CD4-positive, alpha-beta T cell (primary cell): ENCODE results near the gene TMEM47. TPM values are rescaled to one million over a fixed set of nuclear protein-coding genes. Genes with fewer than 3 reads are reported as not detected.

Experiments
- ATAC-seq: fragments of 200-7000 bp; cut with Tn5 transposase; one replicate; pipeline ENCODE4 v1.10.0; 2022; ENCODE audit warnings: mild to moderate bottlenecking; ENCODE audit not compliant: poor library complexity
- CTCF ChIA-PET: fragments of 350-600 bp; sonication (Branson Sonifier 250); formaldehyde crosslinking; loops from one replicate; lab custom pipeline; 2021; ENCODE audit warnings: antibody characterized with exemption, inconsistent platforms; lab: Charles Lee
- POLR2A ChIA-PET: fragments of 350-600 bp; sonication (Branson Sonifier 250); formaldehyde crosslinking; loops from one replicate; lab custom pipeline; 2021; ENCODE audit warnings: antibody characterized with exemption, inconsistent platforms; lab: Charles Lee
- DNase-seq, 14 experiments: peaks; one replicate each; pipeline ENCODE4 v3.0.0-alpha.2; 2013 to 2020; ENCODE audit warnings: mixed read lengths in 2 of 14
- H3K27ac ChIP-seq, 2 donors: one replicate each; pipeline versions ENCODE4 v1.5.1 to v1.7.0; 2013; ENCODE audit warnings: low read length in 2 of 2, low read depth in 1 of 2, mild to moderate bottlenecking in 1 of 2
- H3K27me3 ChIP-seq, 2 experiments: 1 replicate in 1 of 2; 2 replicates in 1 of 2; pipeline versions ENCODE4 v1.6.1 to v1.7.0; 2013; ENCODE audit warnings: low read length in 2 of 2, control low read depth in 1 of 2, mild to moderate bottlenecking in 1 of 2, moderate library complexity in 1 of 2; ENCODE audit not compliant: insufficient read depth in 2 of 2, control insufficient read depth in 1 of 2
- H3K36me3 ChIP-seq: one replicate; pipeline ENCODE4 v1.6.1; 2013; ENCODE audit warnings: low read length, control low read depth; ENCODE audit not compliant: insufficient read depth
- H3K4me1 ChIP-seq: one replicate; pipeline ENCODE4 v1.6.1; 2013; ENCODE audit warnings: low read length, control low read depth; ENCODE audit not compliant: insufficient read depth
- H3K4me3 ChIP-seq: one replicate; pipeline ENCODE4 v1.5.1; 2013; ENCODE audit warnings: mild to moderate bottlenecking, low read length, moderate library complexity
- H3K9me3 ChIP-seq, 2 experiments: 1 replicate in 1 of 2; 2 replicates in 1 of 2; pipeline versions ENCODE4 v1.6.1 to v1.7.0; 2013; ENCODE audit warnings: low read length in 2 of 2, mild to moderate bottlenecking in 2 of 2, control low read depth in 1 of 2, moderate library complexity in 1 of 2; ENCODE audit not compliant: control insufficient read depth in 1 of 2, insufficient read depth in 1 of 2
- H3K27ac Mint-ChIP-seq: one replicate; pipeline ENCODE4 v1.8.0; 2020; ENCODE audit warnings: mixed read lengths
- H3K27me3 Mint-ChIP-seq: one replicate; pipeline ENCODE4 v1.8.0; 2021; ENCODE audit warnings: mixed read lengths
- H3K36me3 Mint-ChIP-seq: one replicate; pipeline ENCODE4 v1.8.0; 2021; ENCODE audit warnings: low read depth, mixed read lengths
- H3K4me1 Mint-ChIP-seq: one replicate; pipeline ENCODE4 v1.8.0; 2021; ENCODE audit warnings: low read depth, mixed read lengths
- H3K4me3 Mint-ChIP-seq: one replicate; pipeline ENCODE4 v1.8.0; 2020; ENCODE audit warnings: mild to moderate bottlenecking, mixed read lengths
- H3K9me3 Mint-ChIP-seq: one replicate; pipeline ENCODE4 v1.8.0; 2020; ENCODE audit warnings: mixed read lengths
- CTCF ChIP-seq: fragments of 200-600 bp; IDR thresholded peaks from one replicate; pipeline ENCODE4 v1.8.0; 2022; ENCODE audit warnings: antibody characterized with exemption, mild to moderate bottlenecking
- intact Hi-C, 2 experiments: fragments of 100-400 bp; cut with DNase I in 1 of 2; cut with micrococcal nuclease in 1 of 2; formaldehyde crosslinking; loops; one replicate each; pipeline versions ENCODE4 v1.15.1 to v1.9.0; 2023 to 2025; cut with DNase I, micrococcal nuclease
- polyA plus RNA-seq, 2 donors: library from polyadenylated mRNA; unstranded; fragments of 120-200 nt; gene quantifications; one replicate each; pipeline ENCODE4 v1.2.1, GENCODE V29; 2013
- total RNA-seq, 174 experiments: library from RNA in 2 of 174; stranded (reverse) in 2 of 174; gene quantifications; one replicate each; pipeline ENCODE4 v1.2.3 and lab custom pipeline; 2021 to 2026

TMEM47 gene
- total RNA-seq (not detected), total RNA-seq (lab: John Stamatoyannopoulos, UW) (0 to 0.08 (median 0) reads per million in 172 experiments)
- not detected for polyA plus RNA-seq (2013, experiment 1 of 2)
- polyA plus RNA-seq (2013, experiment 2 of 2) = 1.9 TPM

- ChIA-PET CTCF (no interaction called here), POLR2A (no interaction called here)
- DNase-seq (no peak), ATAC-seq (no peak)
- intact Hi-C loops = no loop called here
- H3K9me3 Mint-ChIP-seq = peaks cover 2% of the 10 kb centered on the region
- no peaks in the 10 kb centered on the region for H3K36me3 Mint-ChIP-seq
- peaks cover 6 to 21% of the 10 kb centered on the region in 2 experiments for H3K27me3 ChIP-seq
- peaks cover 14% of the 10 kb centered on the region for H3K27me3 Mint-ChIP-seq
- no peaks in the 10 kb centered on the region for H3K9me3 ChIP-seq
- TF ChIP-seq CTCF = no peak
- no peak within 1 kb of the TSS for H3K4me3 ChIP-seq
- no peak within 1 kb of the TSS for H3K4me3 Mint-ChIP-seq
- H3K4me1 Mint-ChIP-seq = no peaks in the 10 kb centered on the region
- no peaks in the 10 kb centered on the region for H3K4me1 ChIP-seq
- no peaks in the 10 kb centered on the region for H3K36me3 ChIP-seq
- H3K27ac Mint-ChIP-seq = no peak within 1 kb of the TSS
- H3K27ac ChIP-seq = no peak within 1 kb of the TSS
Observed at GRCh38 chrX:34656842-34657725, at the start of gene TMEM47. Gene TMEM47 (minus strand): TSS chrX:34657285. CDS start chrX:34657029, 256 bp downstream.

GRCh38 chrX:34687095-34687494 lies 30.0 kb upstream of the TMEM47 start:
- Histone ChIP-seq H3K27me3 (no peaks in the 10 kb centered on the region), H3K9me3 (peaks cover 0 to 6% of the 10 kb centered on the region in 2 experiments), H3K27ac (no peak overlapping the region), H3K4me3 (no peak overlapping the region), H3K36me3 (no peaks in the 10 kb centered on the region), H3K4me1 (no peaks in the 10 kb centered on the region)
- no peaks in the 10 kb centered on the region for H3K27me3 Mint-ChIP-seq
- POLR2A ChIA-PET = no interaction called here
- peaks cover 3% of the 10 kb centered on the region for H3K9me3 Mint-ChIP-seq
- DNase-seq (no peak), ATAC-seq (no peak)
- no peak for TF ChIP-seq CTCF
- H3K4me1 Mint-ChIP-seq = no peaks in the 10 kb centered on the region
- CTCF ChIA-PET = no interaction called here
- H3K27ac Mint-ChIP-seq = no peak overlapping the region
- intact Hi-C loops = no loop called here
- no peak overlapping the region for H3K4me3 Mint-ChIP-seq
- H3K36me3 Mint-ChIP-seq = no peaks in the 10 kb centered on the region

GRCh38 chrX:34659575-34659974 lies 2.5 kb upstream of the TMEM47 start:
- DNase-seq (no peak), ATAC-seq (no peak)
- Mint-ChIP-seq H3K9me3 (peaks cover 2% of the 10 kb centered on the region), H3K27ac (no peak overlapping the region), H3K27me3 (peaks cover 14% of the 10 kb centered on the region), H3K4me1 (no peaks in the 10 kb centered on the region), H3K4me3 (no peak overlapping the region), H3K36me3 (no peaks in the 10 kb centered on the region)
- Histone ChIP-seq H3K27me3 (peaks cover 6 to 21% of the 10 kb centered on the region in 2 experiments), H3K4me1 (no peaks in the 10 kb centered on the region), H3K4me3 (no peak overlapping the region), H3K36me3 (no peaks in the 10 kb centered on the region), H3K27ac (no peak overlapping the region), H3K9me3 (no peaks in the 10 kb centered on the region)
- ChIA-PET CTCF (no interaction called here), POLR2A (no interaction called here)
- intact Hi-C loops = no loop called here
- TF ChIP-seq CTCF = no peak
